A549 (cell line): ENCODE measurements around the gene IFITM10. TPM values are rescaled to one million over a fixed set of nuclear protein-coding genes. Genes with fewer than 3 reads are reported as not detected.

Source experiments
- ATAC-seq, 2 experiments: fragments of 200-7000 bp in 1 of 2; fragments of >200 bp in 1 of 2; cut with Nextera tagmentation in 1 of 2; cut with Tn5 transposase in 1 of 2; 3 replicates each; pipeline versions ENCODE4 v1.8.0 to v1.9.1; 2018 to 2020; ENCODE audit warnings: mild to moderate bottlenecking in 1 of 2, moderate library complexity in 1 of 2
- CTCF ChIA-PET: fragments of 300-600 bp; sonication (Branson Sonifier 250); formaldehyde crosslinking; extraction: SDS; loops from one replicate; lab custom pipeline; 2021; ENCODE audit warnings: antibody characterized with exemption, inconsistent platforms; lab: Yijun Ruan, JAX
- POLR2A ChIA-PET: fragments of 350-600 bp; formaldehyde crosslinking; extraction: SDS; loops from one replicate; lab custom pipeline; 2021; ENCODE audit warnings: antibody characterized with exemption, inconsistent platforms; lab: Yijun Ruan, JAX
- DNase-seq, 2 experiments: peaks; one replicate each; pipeline versions ENCODE4 v3.0.0 to v3.0.0-alpha.2; 2011 to 2016; ENCODE audit warnings: low read depth in 1 of 2, low spot score in 1 of 2
- FAIRE-seq: peaks from 2 replicates; lab custom pipeline; 2011; peaks lifted over from hg19 to GRCh38; lab: Jason Lieb, UNC
- H3K27ac ChIP-seq, 2 experiments: fragments of >200 bp; sonication (Bioruptor Twin); formaldehyde crosslinking; 3 replicates each; pipeline ENCODE4 v1.5.1; 2016 to 2017
- H3K4me1 ChIP-seq: fragments of >200 bp; sonication (Bioruptor Twin); formaldehyde crosslinking; 3 replicates; pipeline ENCODE4 v1.6.1; 2016
- H3K4me2 ChIP-seq: fragments of >200 bp; sonication (Bioruptor Twin); formaldehyde crosslinking; 3 replicates; pipeline ENCODE4 v1.6.1; 2016
- H3K4me3 ChIP-seq: fragments of >200 bp; sonication (Bioruptor Twin); formaldehyde crosslinking; 3 replicates; pipeline ENCODE4 v1.5.1; 2016
- H3K9me3 ChIP-seq: fragments of >200 bp; sonication (Bioruptor Twin); formaldehyde crosslinking; 3 replicates; pipeline ENCODE4 v1.6.1; 2016
- CHD2 ChIP-seq: fragments of 150-350 bp; IDR thresholded peaks from 2 replicates; pipeline ENCODE4 v1.6.1; 2014; ENCODE audit warnings: low read length; ENCODE audit not compliant: partially characterized antibody
- E2F6 ChIP-seq: IDR thresholded peaks from 2 replicates; pipeline ENCODE4 v1.6.1; 2012; ENCODE audit warnings: low read depth, borderline replicate concordance
- ELK1 ChIP-seq: fragments of 150-350 bp; IDR thresholded peaks from 2 replicates; pipeline ENCODE4 v1.6.1; 2014; ENCODE audit warnings: low read depth, mild to moderate bottlenecking, low read length
- ESRRA ChIP-seq: fragments of 150-350 bp; IDR thresholded peaks from 2 replicates; pipeline ENCODE4 v1.6.1; 2014; ENCODE audit warnings: mild to moderate bottlenecking, low read length, borderline replicate concordance
- FOSL2 ChIP-seq, 2 experiments: fragments of 450-650 bp in 1 of 2; fragments of >200 bp in 1 of 2; sonication (Bioruptor Twin) in 1 of 2; formaldehyde crosslinking; IDR thresholded peaks; 2 replicates each; pipeline versions ENCODE4 v1.5.0 to v1.6.1; 2016 to 2020; ENCODE audit warnings: mild to moderate bottlenecking in 1 of 2, moderate library complexity in 1 of 2
- JUN ChIP-seq, 2 experiments: fragments of >200 bp; sonication (Bioruptor Twin); formaldehyde crosslinking; IDR thresholded peaks; 2 replicates in 1 of 2; 3 replicates in 1 of 2; pipeline ENCODE4 v1.6.1; 2016 to 2017
- MAFK ChIP-seq: fragments of 450-650 bp; IDR thresholded peaks from 2 replicates; pipeline ENCODE4 v1.6.1; 2014; ENCODE audit not compliant: partially characterized antibody
- PHF8 ChIP-seq: fragments of 200-600 bp; sonication (generic); IDR thresholded peaks from 2 replicates; pipeline ENCODE4 v1.6.1; 2016; ENCODE audit warnings: low read depth, mild to moderate bottlenecking, antibody characterized with exemption, moderate library complexity, borderline replicate concordance
- POLR2AphosphoS2 ChIP-seq: conservative IDR thresholded peaks from 2 replicates; pipeline ENCODE4 v1.6.1; 2012; ENCODE audit warnings: low read length, improper control_type of control experiment, inconsistent platforms
- REST ChIP-seq: fragments of 200-600 bp; sonication (generic); IDR thresholded peaks from 2 replicates; pipeline ENCODE4 v1.6.1; 2016; ENCODE audit warnings: antibody characterized with exemption, mild to moderate bottlenecking, moderate library complexity
- RNF2 ChIP-seq: fragments of 200-600 bp; sonication (generic); IDR thresholded peaks from 2 replicates; pipeline ENCODE4 v1.6.1; 2016; ENCODE audit warnings: low read depth, mild to moderate bottlenecking, antibody characterized with exemption, moderate library complexity, borderline replicate concordance
- SMC3 ChIP-seq: fragments of >200 bp; sonication (Bioruptor Twin); formaldehyde crosslinking; IDR thresholded peaks from 3 replicates; pipeline ENCODE4 v1.6.1; 2018; ENCODE audit warnings: inconsistent platforms
- TFCP2L1 ChIP-seq: fragments of 250-450 bp; sonication (Bioruptor Pico); IDR thresholded peaks from 2 replicates; pipeline ENCODE4 v1.5.0; 2021; ENCODE audit warnings: mild to moderate bottlenecking
- TP53 ChIP-seq: fragments of 250-450 bp; sonication (Bioruptor Pico); IDR thresholded peaks from 2 replicates; pipeline ENCODE4 v1.5.0; 2021; ENCODE audit warnings: mild to moderate bottlenecking, moderate library complexity
- ZC3H11A ChIP-seq: fragments of 450-650 bp; IDR thresholded peaks from 2 replicates; pipeline ENCODE4 v1.6.1; 2014; ENCODE audit warnings: antibody characterized with exemption, mild to moderate bottlenecking
- WGBS: methylation state at CpG from one replicate; pipeline ENCODE4 v1.1.6; 2017; ENCODE audit errors: missing lambda C conversion rate; 5-methylcytosine and 5-hydroxymethylcytosine counted together
- polyA plus RNA-seq, 4 experiments: library from polyadenylated mRNA; depleted of rRNA in 3 of 4; stranded (reverse); fragments of >200 nt; fragmentation: RNase III in 1 of 4; extraction: RNeasy Plus Mini Kit Qiagen cat#74134 plus additional on column Dnase treatment in 1 of 4; gene quantifications; 2 replicates in 3 of 4; 3 replicates in 1 of 4; pipeline ENCODE4 v1.2.3, GENCODE V29; 2011 to 2017

Gene IFITM10
- polyA plus RNA-seq, 2 of the 4 experiments (the other 2 are of a cell fraction) = 0.28 to 0.67 TPM

GRCh38 chr11:1751531-1751921, 1.1 kb upstream of the IFITM10 start (continued):
- TF ChIP-seq RNF2 (no peak), ESRRA (no peak)

GRCh38 chr11:1750840-1751530, 590 bp upstream of the IFITM10 start:
- ChIA-PET POLR2A (interaction anchor here (3.2 kb wide), 1 partner anchor 21 kb away, joined by 11 read pairs; no protein-coding TSS in a partner anchor), CTCF (interaction anchor here (0.6 to 1.6 kb wide), 4 partner anchors 57 to 393 kb away, joined by 3 to 10 read pairs (median 4); no protein-coding TSS in a partner anchor)
- H3K4me2 ChIP-seq = no peak overlapping the region
- 81% methylated on average over 12 of the region's 14 CpGs for WGBS
- ATAC-seq (peak in 1 of 2 experiments; percentile 11; a peak in 3 of 6 replicates), DNase-seq (no peak), FAIRE-seq (no peak)
- peak overlapping the region in 1 of 2 experiments; percentile 50; a peak in 2 of 6 replicates for H3K27ac ChIP-seq
- TF ChIP-seq JUN (IDR thresholded peaks at IDR 0.05) (0 out of 5 replicates have a peak, but pooled peaks have one; percentile 5 to 12), PHF8 (no peak), TFCP2L1 (CRISPR knock-in tag) (no peak), E2F6 (no peak)
- no peak overlapping the region for H3K4me3 ChIP-seq
- peaks cover 26% of the 10 kb centered on the region; the same call in 2 of the 3 replicates for H3K4me1 ChIP-seq
- H3K9me3 ChIP-seq = no peaks in the 10 kb centered on the region

GRCh38 chr11:1749395-1750351, 722 bp downstream of the IFITM10 start:
- POLR2A ChIA-PET = interaction anchor here (0.6 to 3.2 kb wide), 3 partner anchors 23 to 56 kb away, joined by 5 to 11 read pairs (median 5); no protein-coding TSS in a partner anchor
- Histone ChIP-seq H3K4me2 (peak overlapping the region; percentile 80), H3K27ac (peak overlapping the region in 1 of 2 experiments; percentile 80; a peak in 3 of 6 replicates), H3K4me3 (peak overlapping the region; percentile 34; the same call in 2 of the 3 replicates), H3K4me1 (peaks cover 24% of the 10 kb centered on the region; the same call in 2 of the 3 replicates)
- CTCF ChIA-PET = interaction anchor here (0.6 to 2.6 kb wide), 9 partner anchors 12 to 394 kb away, joined by 3 to 12 read pairs (median 4); no protein-coding TSS in a partner anchor
- WGBS = 63% methylated on average over 17 of the region's 25 CpGs
- DNase-seq (peak in 1 of 2 experiments; percentile 42), FAIRE-seq (no peak)
- TF ChIP-seq SMC3 = no peak
- no peak for TF ChIP-seq REST
- TF ChIP-seq MAFK = no peak
- TF ChIP-seq FOSL2 (IDR thresholded peaks at IDR 0.05) = no peak
- TF ChIP-seq FOSL2 (CRISPR knock-in tag; IDR thresholded peaks at IDR 0.05) = no peak
- TF ChIP-seq E2F6 = no peak
- TF ChIP-seq CHD2 = no peak
- TF ChIP-seq ELK1 = no peak
- no peak for TF ChIP-seq TP53 (CRISPR knock-in tag)
- no peak for TF ChIP-seq ZC3H11A
- TF ChIP-seq POLR2AphosphoS2 = no peak
- TF ChIP-seq, all 56 proteins: peak for 0
- ATAC-seq = peak; percentile 46 to 51
- no peaks in the 10 kb centered on the region for H3K9me3 ChIP-seq
